ENCODE measurements around the gene FMN2.
"Not testable (repeated sequence)": the region's sequence is repeated elsewhere in the genome, so short reads cannot be mapped to it uniquely, and the experiment has no call there.

Gene FMN2

DNA sequence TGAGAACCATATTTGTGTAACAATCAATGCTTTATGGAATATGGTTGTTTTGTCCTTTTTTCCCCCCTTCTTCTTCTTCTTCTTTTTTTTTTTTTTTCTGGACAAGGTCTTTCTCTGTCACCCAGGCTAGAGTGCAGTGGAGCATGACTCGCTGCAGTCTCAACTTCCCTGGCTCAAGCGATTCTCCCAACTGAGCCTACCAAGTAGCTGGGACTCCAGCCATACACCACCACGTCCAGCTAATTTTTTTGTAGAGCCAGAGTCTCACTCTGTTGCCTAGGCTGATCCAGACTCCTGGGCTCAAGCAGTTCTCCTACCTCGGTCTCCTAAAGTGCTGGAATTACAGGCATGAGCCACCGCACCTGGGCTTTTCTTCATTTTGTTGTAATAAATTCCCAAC is 86.7 kb downstream of the FMN2 start:
- Histone ChIP-seq H3K9me2 (replicated peaks; ENCODE audit: control insufficient read depth, low read length) (no peaks in the 10 kb centered on the region), H3K27ac (ENCODE audit: low read depth, low read length) (no peak overlapping the region), H3K4me2 (ENCODE audit: low read length) (no peak overlapping the region), H3K27me3 (ENCODE audit: control insufficient read depth, low read length) (no peaks in the 10 kb centered on the region), H3K4me3 (ENCODE audit: low read length) (no peak overlapping the region), H3K36me3 (ENCODE audit: control insufficient read depth, low read length) (no peaks in the 10 kb centered on the region), H3K79me2 (ENCODE audit: control insufficient read depth, low read length) (0 out of 2 replicates have a peak, but pooled peaks cover 2% of the 10 kb centered on the region), H4K20me1 (ENCODE audit: control insufficient read depth, insufficient read depth, low read depth, low read length) (no peaks in the 10 kb centered on the region), H3F3A (ENCODE audit: control insufficient read depth, insufficient read depth) (no peaks in the 10 kb centered on the region), H3K9me3 (ENCODE audit: control insufficient read depth, insufficient read depth, low read length) (no peaks in the 10 kb centered on the region), H3K4me1 (ENCODE audit: control insufficient read depth, low read length) (no peaks in the 10 kb centered on the region)
- no peak for TF ChIP-seq EZH2phosphoT487 (IDR thresholded peaks at IDR 0.05; ENCODE audit: borderline replicate concordance, low read length)
- TF ChIP-seq, protein P1, sequence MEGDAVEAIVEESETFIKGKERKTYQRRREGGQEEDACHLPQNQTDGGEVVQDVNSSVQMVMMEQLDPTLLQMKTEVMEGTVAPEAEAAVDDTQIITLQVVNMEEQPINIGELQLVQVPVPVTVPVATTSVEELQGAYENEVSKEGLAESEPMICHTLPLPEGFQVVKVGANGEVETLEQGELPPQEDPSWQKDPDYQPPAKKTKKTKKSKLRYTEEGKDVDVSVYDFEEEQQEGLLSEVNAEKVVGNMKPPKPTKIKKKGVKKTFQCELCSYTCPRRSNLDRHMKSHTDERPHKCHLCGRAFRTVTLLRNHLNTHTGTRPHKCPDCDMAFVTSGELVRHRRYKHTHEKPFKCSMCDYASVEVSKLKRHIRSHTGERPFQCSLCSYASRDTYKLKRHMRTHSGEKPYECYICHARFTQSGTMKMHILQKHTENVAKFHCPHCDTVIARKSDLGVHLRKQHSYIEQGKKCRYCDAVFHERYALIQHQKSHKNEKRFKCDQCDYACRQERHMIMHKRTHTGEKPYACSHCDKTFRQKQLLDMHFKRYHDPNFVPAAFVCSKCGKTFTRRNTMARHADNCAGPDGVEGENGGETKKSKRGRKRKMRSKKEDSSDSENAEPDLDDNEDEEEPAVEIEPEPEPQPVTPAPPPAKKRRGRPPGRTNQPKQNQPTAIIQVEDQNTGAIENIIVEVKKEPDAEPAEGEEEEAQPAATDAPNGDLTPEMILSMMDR (IDR thresholded peaks at IDR 0.05; ENCODE audit: low read depth, low read length, poor library complexity, severe bottlenecking) = no peak

DNA sequence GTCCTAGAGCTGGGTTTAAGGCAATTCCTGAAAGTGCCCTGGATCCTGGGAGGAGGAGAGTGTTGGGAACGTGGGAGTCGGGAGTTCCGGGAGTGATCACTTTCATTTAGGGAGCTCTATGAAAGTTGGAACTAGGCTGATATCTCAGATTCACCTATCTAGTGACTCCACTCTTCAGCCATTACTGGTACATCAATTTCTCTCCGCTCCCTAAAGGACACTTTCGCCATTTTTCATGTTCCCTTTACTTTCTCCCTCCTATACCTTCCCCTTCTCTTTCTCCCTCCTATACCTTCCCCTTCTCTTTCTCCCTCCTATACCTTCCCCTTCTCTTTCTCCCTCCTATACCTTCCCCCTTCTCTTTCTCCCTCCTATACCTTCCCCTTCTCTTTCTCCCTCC is 93.0 kb downstream of the FMN2 start:
- H4K20me1 ChIP-seq (ENCODE audit: control insufficient read depth, insufficient read depth, low read depth, low read length) = not testable (repeated sequence)

DNA sequence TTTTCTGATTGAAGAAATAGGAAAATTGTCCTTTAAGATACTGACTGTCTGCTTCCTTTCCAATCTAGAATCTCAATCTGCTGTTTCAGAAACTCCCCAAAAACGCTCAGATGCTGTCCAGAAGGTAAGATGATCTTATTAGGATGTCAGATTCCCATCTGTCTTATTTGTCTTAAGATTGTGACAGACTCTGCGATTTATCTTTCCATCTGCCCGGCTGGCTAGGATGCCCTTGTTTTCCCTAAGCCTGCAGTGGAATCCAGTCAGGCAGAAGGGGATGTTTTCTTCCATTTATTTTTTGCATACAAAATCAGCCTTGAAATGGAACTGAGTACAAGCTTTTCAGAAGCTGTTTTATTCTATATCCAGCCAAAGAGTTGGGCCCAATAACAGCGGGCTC is 96.5 kb downstream of the FMN2 start:
- no peaks in the 10 kb centered on the region for H4K20me1 ChIP-seq (ENCODE audit: control insufficient read depth, insufficient read depth, low read depth, low read length)
- H3K4me1 ChIP-seq (ENCODE audit: control insufficient read depth, low read length) = no peaks in the 10 kb centered on the region
- no peaks in the 10 kb centered on the region for H3K36me3 ChIP-seq (ENCODE audit: control insufficient read depth, low read length)
- H3K4me3 ChIP-seq (ENCODE audit: low read length) = no peak overlapping the region
- no peak overlapping the region for H3K27ac ChIP-seq (ENCODE audit: low read depth, low read length)
- H3K9me2 ChIP-seq (replicated peaks; ENCODE audit: control insufficient read depth, low read length) = no peaks in the 10 kb centered on the region
- TF ChIP-seq, protein P1 (IDR thresholded peaks at IDR 0.05; ENCODE audit: low read depth, low read length, poor library complexity, severe bottlenecking) = no peak
- no peak for TF ChIP-seq EZH2phosphoT487 (IDR thresholded peaks at IDR 0.05; ENCODE audit: borderline replicate concordance, low read length)
- no peaks in the 10 kb centered on the region for H3K27me3 ChIP-seq (ENCODE audit: control insufficient read depth, low read length)
- no peaks in the 10 kb centered on the region for H3K9me3 ChIP-seq (ENCODE audit: control insufficient read depth, insufficient read depth, low read length)
- H3K4me2 ChIP-seq (ENCODE audit: low read length) = no peak overlapping the region
- H3K79me2 ChIP-seq (ENCODE audit: control insufficient read depth, low read length) = no peaks in the 10 kb centered on the region
- no peaks in the 10 kb centered on the region for H3F3A ChIP-seq (ENCODE audit: control insufficient read depth, insufficient read depth)

More for the DNA sequence above, 93.0 kb downstream of the FMN2 start:
- not testable (repeated sequence) for H3K4me1 ChIP-seq (ENCODE audit: control insufficient read depth, low read length); H3K79me2 ChIP-seq (ENCODE audit: control insufficient read depth, low read length); H3F3A ChIP-seq (ENCODE audit: control insufficient read depth, insufficient read depth); H3K27me3 ChIP-seq (ENCODE audit: control insufficient read depth, low read length); H3K9me3 ChIP-seq (ENCODE audit: control insufficient read depth, insufficient read depth, low read length); H3K36me3 ChIP-seq (ENCODE audit: control insufficient read depth, low read length); H3K4me2 ChIP-seq (ENCODE audit: low read length); H3K4me3 ChIP-seq (ENCODE audit: low read length); H3K27ac ChIP-seq (ENCODE audit: low read depth, low read length); H3K9me2 ChIP-seq (replicated peaks; ENCODE audit: control insufficient read depth, low read length)

DNA sequence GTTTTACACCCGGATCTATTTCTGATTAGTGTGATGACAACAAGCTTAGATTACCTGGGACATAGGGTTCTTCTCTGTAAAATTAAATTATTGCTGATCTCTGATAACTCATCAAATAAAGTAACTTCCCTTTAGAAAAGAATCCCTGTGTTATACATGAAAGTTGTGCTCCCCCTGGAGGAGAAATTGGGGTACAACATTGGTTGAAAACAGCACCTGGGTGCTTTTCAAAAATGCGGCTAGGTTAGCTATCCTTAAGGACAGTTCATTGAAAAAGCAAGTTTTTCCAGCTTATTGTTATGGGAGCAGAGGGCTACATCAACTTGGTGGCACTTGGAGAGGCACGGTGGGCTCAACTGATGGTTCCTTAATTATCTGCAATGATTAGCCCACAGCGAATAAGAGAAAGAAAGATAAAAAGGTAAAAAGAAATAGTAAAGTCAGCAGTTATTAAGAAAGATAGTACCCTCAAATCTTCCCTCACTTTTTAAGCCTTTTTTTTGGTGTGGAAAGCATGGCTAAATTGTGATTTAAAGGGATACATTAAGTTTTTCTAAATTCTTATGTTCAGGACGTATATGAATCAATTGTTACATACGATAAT is 97.8 kb downstream of the FMN2 start:
- no peak overlapping the region for H3K4me2 ChIP-seq (ENCODE audit: low read length)
- no peaks in the 10 kb centered on the region for H3K9me3 ChIP-seq (ENCODE audit: control insufficient read depth, insufficient read depth, low read length)
- H3K79me2 ChIP-seq (ENCODE audit: control insufficient read depth, low read length) = no peaks in the 10 kb centered on the region
- no peaks in the 10 kb centered on the region for H3K4me1 ChIP-seq (ENCODE audit: control insufficient read depth, low read length)
- no peaks in the 10 kb centered on the region for H3K27me3 ChIP-seq (ENCODE audit: control insufficient read depth, low read length)
- TF ChIP-seq, protein P1 (IDR thresholded peaks at IDR 0.05; ENCODE audit: low read depth, low read length, poor library complexity, severe bottlenecking) = peak; percentile 86
- no peak for TF ChIP-seq EZH2phosphoT487 (IDR thresholded peaks at IDR 0.05; ENCODE audit: borderline replicate concordance, low read length)
- H3F3A ChIP-seq (ENCODE audit: control insufficient read depth, insufficient read depth) = no peaks in the 10 kb centered on the region
- no peaks in the 10 kb centered on the region for H3K36me3 ChIP-seq (ENCODE audit: control insufficient read depth, low read length)
- no peaks in the 10 kb centered on the region for H3K9me2 ChIP-seq (replicated peaks; ENCODE audit: control insufficient read depth, low read length)
- H3K4me3 ChIP-seq (ENCODE audit: low read length) = no peak overlapping the region
- no peaks in the 10 kb centered on the region for H4K20me1 ChIP-seq (ENCODE audit: control insufficient read depth, insufficient read depth, low read depth, low read length)
- H3K27ac ChIP-seq (ENCODE audit: low read depth, low read length) = no peak overlapping the region

Measured in DOHH2 (cell line).